Spleen (tissue), 7 donors: Measurements from ENCODE around the gene TOP1.

ENCODE experiments used
- POLR2A ChIP-seq, 3 donors: fragments of 450-650 bp; IDR thresholded peaks; one replicate each; pipeline ENCODE4 v1.5.1; 2017; ENCODE audit warnings: antibody characterized with exemption in 3 of 3, mild to moderate bottlenecking in 1 of 3
- POLR2AphosphoS5 ChIP-seq, 3 donors: sonication (generic); formaldehyde crosslinking; IDR thresholded peaks; one replicate each; pipeline ENCODE4 v1.5.1; 2017; ENCODE audit warnings: antibody characterized with exemption in 3 of 3
- TF ChIP-seq, protein P1 (sequence below), 11 experiments: fragments of 200-600 bp in 7 of 11; fragments of 450-650 bp in 4 of 11; sonication (generic) in 4 of 11; IDR thresholded peaks in 8 of 11; conservative IDR thresholded peaks in 3 of 11; 1 replicate in 7 of 11; 2 replicates in 4 of 11; pipeline versions ENCODE4 v1.4.0 to v1.8.0; 2016 to 2021; ENCODE audit warnings: antibody characterized with exemption in 11 of 11, inconsistent platforms in 4 of 11, mild to moderate bottlenecking in 1 of 11
- donor health status: DM: no; HTN: no; CAD: no; lungs with moderate emphysema.
- donor health status: DM: no; HTN: no; CAD: no.
- donor health status: DM: no; HTN: no; CAD: no.

DNA sequence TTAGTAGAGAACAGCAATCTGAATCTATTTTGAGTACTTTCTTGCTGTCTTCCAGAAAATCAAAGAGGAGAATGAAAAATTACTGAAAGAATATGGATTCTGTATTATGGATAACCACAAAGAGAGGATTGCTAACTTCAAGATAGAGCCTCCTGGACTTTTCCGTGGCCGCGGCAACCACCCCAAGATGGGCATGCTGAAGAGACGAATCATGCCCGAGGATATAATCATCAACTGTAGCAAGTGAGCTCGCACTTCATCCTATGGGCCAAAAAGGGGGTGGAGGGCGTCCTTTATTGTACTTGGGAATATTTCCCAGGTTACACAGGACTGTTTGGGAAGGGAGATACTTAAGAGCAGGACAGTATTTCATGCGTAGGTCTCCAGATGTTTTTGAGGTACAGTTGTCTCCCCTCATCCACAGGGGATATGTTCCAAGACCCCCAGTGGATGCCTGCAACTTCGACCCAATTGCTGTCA lies 71.4 kb downstream of the TOP1 start:
- TF ChIP-seq, protein P1, sequence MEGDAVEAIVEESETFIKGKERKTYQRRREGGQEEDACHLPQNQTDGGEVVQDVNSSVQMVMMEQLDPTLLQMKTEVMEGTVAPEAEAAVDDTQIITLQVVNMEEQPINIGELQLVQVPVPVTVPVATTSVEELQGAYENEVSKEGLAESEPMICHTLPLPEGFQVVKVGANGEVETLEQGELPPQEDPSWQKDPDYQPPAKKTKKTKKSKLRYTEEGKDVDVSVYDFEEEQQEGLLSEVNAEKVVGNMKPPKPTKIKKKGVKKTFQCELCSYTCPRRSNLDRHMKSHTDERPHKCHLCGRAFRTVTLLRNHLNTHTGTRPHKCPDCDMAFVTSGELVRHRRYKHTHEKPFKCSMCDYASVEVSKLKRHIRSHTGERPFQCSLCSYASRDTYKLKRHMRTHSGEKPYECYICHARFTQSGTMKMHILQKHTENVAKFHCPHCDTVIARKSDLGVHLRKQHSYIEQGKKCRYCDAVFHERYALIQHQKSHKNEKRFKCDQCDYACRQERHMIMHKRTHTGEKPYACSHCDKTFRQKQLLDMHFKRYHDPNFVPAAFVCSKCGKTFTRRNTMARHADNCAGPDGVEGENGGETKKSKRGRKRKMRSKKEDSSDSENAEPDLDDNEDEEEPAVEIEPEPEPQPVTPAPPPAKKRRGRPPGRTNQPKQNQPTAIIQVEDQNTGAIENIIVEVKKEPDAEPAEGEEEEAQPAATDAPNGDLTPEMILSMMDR (IDR thresholded peaks at IDR 0.05 in 8 of 11, conservative IDR thresholded peaks at IDR 0.05 in 3 of 11), result no peak
- TF ChIP-seq POLR2A (IDR thresholded peaks at IDR 0.05), result no peak
- TF ChIP-seq POLR2AphosphoS5 (IDR thresholded peaks at IDR 0.05), result no peak
